HEK293 (cell line): ENCODE measurements around the gene TFAP2B.

ENCODE experiments used
- CTCF ChIA-PET: fragments of 350-600 bp; formaldehyde crosslinking; extraction: SDS; loops from one replicate; lab custom pipeline; 2021; ENCODE audit warnings: antibody characterized with exemption; lab: Yijun Ruan, JAX
- POLR2A ChIA-PET: fragments of 300-600 bp; formaldehyde crosslinking; extraction: SDS; loops from one replicate; lab custom pipeline; 2020; ENCODE audit warnings: antibody characterized with exemption, inconsistent platforms; lab: Yijun Ruan, JAX
- H3K27ac ChIP-seq: fragments of 200-500 bp; sonication (Bioruptor generic); 2 replicates; pipeline ENCODE4 v1.5.1; 2014; ENCODE audit warnings: low read depth, low read length, control low read depth, inconsistent platforms; ENCODE audit errors: extremely low read depth
- H3K36me3 ChIP-seq, 2 experiments: fragments of 200-500 bp in 1 of 2; sonication (Bioruptor generic) in 1 of 2; 1 replicate in 1 of 2; 2 replicates in 1 of 2; pipeline ENCODE4 v1.5.1; 2014 to 2017; ENCODE audit warnings: inconsistent platforms in 2 of 2, low read length in 2 of 2; ENCODE audit not compliant: control insufficient read depth in 2 of 2, insufficient read depth in 1 of 2
- H3K4me1 ChIP-seq: fragments of 200-500 bp; sonication (Bioruptor generic); 2 replicates; pipeline ENCODE4 v1.5.1; 2014; ENCODE audit warnings: mild to moderate bottlenecking, low read length, inconsistent platforms; ENCODE audit not compliant: control insufficient read depth, insufficient read depth
- H3K4me3 ChIP-seq: 2 replicates; pipeline ENCODE4 v1.5.1; 2011; ENCODE audit warnings: low read depth, mild to moderate bottlenecking, control low read depth, low read length, moderate library complexity
- H3K9me3 ChIP-seq: fragments of 200-500 bp; sonication (Bioruptor generic); 2 replicates; pipeline ENCODE4 v1.5.1; 2014; ENCODE audit warnings: low read depth, low read length, inconsistent platforms; ENCODE audit not compliant: control insufficient read depth, insufficient read depth
- KLF7 ChIP-seq: fragments of 450-650 bp; formaldehyde crosslinking; IDR thresholded peaks from 2 replicates; pipeline ENCODE4 v1.5.1; 2016; ENCODE audit warnings: missing biosample characterization, missing genetic modification characterization, borderline replicate concordance
- KLF9 ChIP-seq: fragments of 450-650 bp; formaldehyde crosslinking; IDR thresholded peaks from 2 replicates; pipeline ENCODE4 v1.5.1; 2016; ENCODE audit warnings: missing biosample characterization, missing genetic modification characterization, low read depth
- OVOL3 ChIP-seq: fragments of 450-650 bp; formaldehyde crosslinking; IDR thresholded peaks from 2 replicates; pipeline ENCODE4 v1.5.1; 2016; ENCODE audit warnings: missing biosample characterization, missing genetic modification characterization
- PRDM4 ChIP-seq: fragments of 450-650 bp; formaldehyde crosslinking; IDR thresholded peaks from 2 replicates; pipeline ENCODE4 v1.5.1; 2017; ENCODE audit warnings: missing biosample characterization, missing genetic modification characterization
- PRDM6 ChIP-seq: fragments of 450-650 bp; formaldehyde crosslinking; IDR thresholded peaks from 2 replicates; pipeline ENCODE4 v1.5.1; 2017; ENCODE audit warnings: missing biosample characterization, missing genetic modification characterization
- SALL2 ChIP-seq: fragments of 450-650 bp; formaldehyde crosslinking; IDR thresholded peaks from 2 replicates; pipeline ENCODE4 v1.5.0; 2017; ENCODE audit warnings: missing biosample characterization, mild to moderate bottlenecking, missing genetic modification characterization, borderline replicate concordance
- SCRT1 ChIP-seq: fragments of 450-650 bp; formaldehyde crosslinking; IDR thresholded peaks from 2 replicates; pipeline ENCODE4 v1.5.1; 2016; ENCODE audit warnings: missing biosample characterization, missing genetic modification characterization, borderline replicate concordance
- YY2 ChIP-seq: fragments of 450-650 bp; formaldehyde crosslinking; IDR thresholded peaks from 2 replicates; pipeline ENCODE4 v1.5.1; 2016; ENCODE audit warnings: missing biosample characterization, missing genetic modification characterization
- ZFP3 ChIP-seq: fragments of 450-650 bp; formaldehyde crosslinking; IDR thresholded peaks from 2 replicates; pipeline ENCODE4 v1.5.1; 2016; ENCODE audit warnings: low read depth, missing biosample characterization, missing genetic modification characterization
- ZNF133 ChIP-seq: fragments of 450-650 bp; formaldehyde crosslinking; IDR thresholded peaks from 2 replicates; pipeline ENCODE4 v1.5.1; 2016; ENCODE audit warnings: missing biosample characterization, missing genetic modification characterization
- ZNF184 ChIP-seq: fragments of 450-650 bp; IDR thresholded peaks from 2 replicates; pipeline ENCODE4 v1.5.1; 2018; ENCODE audit warnings: missing biosample characterization, mild to moderate bottlenecking, missing genetic modification characterization
- ZNF214 ChIP-seq: fragments of 450-650 bp; formaldehyde crosslinking; IDR thresholded peaks from 2 replicates; pipeline ENCODE4 v1.5.1; 2017; ENCODE audit warnings: missing biosample characterization, mild to moderate bottlenecking, missing genetic modification characterization, borderline replicate concordance
- ZNF221 ChIP-seq: fragments of 450-650 bp; formaldehyde crosslinking; IDR thresholded peaks from 2 replicates; pipeline ENCODE4 v1.5.1; 2017; ENCODE audit warnings: missing biosample characterization, missing genetic modification characterization, borderline replicate concordance
- ZNF239 ChIP-seq: fragments of 450-650 bp; formaldehyde crosslinking; IDR thresholded peaks from 2 replicates; pipeline ENCODE4 v1.5.1; 2016; ENCODE audit warnings: missing biosample characterization, missing genetic modification characterization
- ZNF280C ChIP-seq: fragments of 450-650 bp; formaldehyde crosslinking; IDR thresholded peaks from 2 replicates; pipeline ENCODE4 v1.5.1; 2016; ENCODE audit warnings: missing biosample characterization, missing genetic modification characterization
- ZNF404 ChIP-seq: fragments of 450-650 bp; formaldehyde crosslinking; IDR thresholded peaks from 2 replicates; pipeline ENCODE4 v1.5.1; 2017; ENCODE audit warnings: missing biosample characterization, missing genetic modification characterization
- ZNF549 ChIP-seq: fragments of 450-650 bp; IDR thresholded peaks from 2 replicates; pipeline ENCODE4 v1.5.1; 2018; ENCODE audit warnings: missing biosample characterization, missing genetic modification characterization, mild to moderate bottlenecking, inconsistent platforms, moderate library complexity
- ZNF623 ChIP-seq: fragments of 450-650 bp; formaldehyde crosslinking; IDR thresholded peaks from 2 replicates; pipeline ENCODE4 v1.5.1; 2016; ENCODE audit warnings: missing biosample characterization, missing genetic modification characterization

TFAP2B gene

GRCh38 chr6:50804283-50804682 lies 14.4 kb upstream of the TFAP2B start:
- CTCF ChIA-PET = no interaction called here
- TF ChIP-seq ZNF239 (tag by site-specific recombination) (no peak), ZNF623 (tag by site-specific recombination) (no peak), ZNF184 (tag by site-specific recombination) (no peak), ZNF221 (tag by site-specific recombination) (no peak), ZFP3 (tag by site-specific recombination) (no peak), ZNF280C (tag by site-specific recombination) (no peak), KLF7 (no peak), ZNF214 (tag by site-specific recombination) (no peak), OVOL3 (tag by site-specific recombination) (no peak), SALL2 (tag by site-specific recombination) (no peak)
- TF ChIP-seq, all 188 proteins: peak for 0
- Histone ChIP-seq H3K4me1 (no peaks in the 10 kb centered on the region), H3K36me3 (no peaks in the 10 kb centered on the region), H3K4me3 (no peak overlapping the region), H3K27ac (no peak overlapping the region), H3K9me3 (no peaks in the 10 kb centered on the region)
- POLR2A ChIA-PET = no interaction called here

GRCh38 chr6:50807035-50807434 lies 11.6 kb upstream of the TFAP2B start:
- Histone ChIP-seq H3K4me1 (no peaks in the 10 kb centered on the region), H3K27ac (no peak overlapping the region), H3K36me3 (no peaks in the 10 kb centered on the region), H3K4me3 (no peak overlapping the region), H3K9me3 (no peaks in the 10 kb centered on the region)
- POLR2A ChIA-PET = no interaction called here
- TF ChIP-seq YY2 (tag by site-specific recombination) = no peak
- no peak for TF ChIP-seq KLF9 (tag by site-specific recombination)
- no peak for TF ChIP-seq ZNF133 (tag by site-specific recombination)
- no peak for TF ChIP-seq ZNF404 (tag by site-specific recombination)
- no peak for TF ChIP-seq KLF7
- no peak for TF ChIP-seq PRDM6 (tag by site-specific recombination)
- no peak for TF ChIP-seq PRDM4
- TF ChIP-seq ZNF549 = no peak
- TF ChIP-seq SCRT1 (tag by site-specific recombination) = no peak
- CTCF ChIA-PET = no interaction called here
